ENCODE results near the gene WDR73. TPM values are rescaled to one million over a fixed set of nuclear protein-coding genes. Genes with fewer than 3 reads are reported as not detected.

WDR73 gene
- total and polyA plus RNA-seq, 4 donors: 4.9 to 47.0 (median 23.4) TPM

- ATAC-seq (ENCODE audit: low FRiP score): no peak
- intact Hi-C loops (cut with DNase I): loop anchor here in 1 of 2 donors (10.0 kb wide), 2 partner anchors 343 to 453 kb away; no protein-coding TSS in a partner anchor
- Histone ChIP-seq H3K9me3 (ENCODE audit: control insufficient read depth, low read length) (no peaks in the 10 kb centered on the region), H3K36me3 (ENCODE audit: control insufficient read depth in 1 of 2, insufficient read depth in 2 of 2, low read length in 1 of 2) (no peaks in the 10 kb centered on the region), H3K4me1 (ENCODE audit: control insufficient read depth in 1 of 2, insufficient read depth in 2 of 2, low read length in 2 of 2) (no peaks in the 10 kb centered on the region), H3K27me3 (ENCODE audit: control insufficient read depth in 1 of 2, insufficient read depth in 2 of 2, low read length in 1 of 2) (no peaks in the 10 kb centered on the region), H3K27ac (ENCODE audit: low read depth in 1 of 2, low read length in 2 of 2) (no peak overlapping the region), H3K4me3 (ENCODE audit: low read length in 2 of 2) (no peak overlapping the region)
- 93 to 99% methylated on average over 1 of the region's 1 CpG for WGBS, 2 donors
- no peak for DNase-seq
Measured at GRCh38 chr15:84591815-84592214, 62.3 kb downstream of the WDR73 start.

DNA sequence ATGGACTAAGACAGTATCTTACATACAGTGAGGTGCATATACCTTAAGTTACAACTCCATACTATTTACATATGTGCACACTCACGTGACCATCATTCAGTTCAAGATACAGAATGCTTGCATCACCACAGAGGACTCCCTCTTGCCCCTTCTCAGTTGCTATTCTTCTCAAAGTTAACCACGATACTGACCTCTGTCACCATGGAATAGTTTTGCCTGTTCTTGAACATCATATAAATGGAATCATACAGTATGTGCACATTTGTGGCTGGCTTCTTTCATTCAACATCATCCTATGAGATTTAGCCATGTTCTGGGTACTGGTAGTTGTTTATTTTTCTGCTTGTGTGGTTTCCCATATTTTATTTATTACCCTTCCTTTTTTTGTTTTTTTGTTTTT lies 63.7 kb downstream of the WDR73 start:
- H3K27me3 ChIP-seq (ENCODE audit: control insufficient read depth in 1 of 2, insufficient read depth in 2 of 2, low read length in 1 of 2): no peaks in the 10 kb centered on the region
- ATAC-seq (ENCODE audit: low FRiP score): no peak
- no peak for DNase-seq
- H3K27ac ChIP-seq (ENCODE audit: low read depth in 1 of 2, low read length in 2 of 2): no peak overlapping the region
- H3K4me3 ChIP-seq (ENCODE audit: low read length in 2 of 2): no peak overlapping the region
- 85 to 87% methylated on average over 2 of the region's 2 CpGs for WGBS, 2 donors
- no peaks in the 10 kb centered on the region for H3K4me1 ChIP-seq (ENCODE audit: control insufficient read depth in 1 of 2, insufficient read depth in 2 of 2, low read length in 2 of 2)
- no peaks in the 10 kb centered on the region for H3K9me3 ChIP-seq (ENCODE audit: control insufficient read depth, low read length)
- H3K36me3 ChIP-seq (ENCODE audit: control insufficient read depth in 1 of 2, insufficient read depth in 2 of 2, low read length in 1 of 2): no peaks in the 10 kb centered on the region
- intact Hi-C loops (cut with DNase I): loop anchor here in 1 of 2 donors (10.0 kb wide), 2 partner anchors 344 to 454 kb away; no protein-coding TSS in a partner anchor

Other genes starting within 250 kb of the WDR73 start
- gene ZSCAN2, start 53.3 kb downstream of the WDR73 start, total RNA-seq: 1 to 10 TPM; 4.1 to 6.7 TPM
- gene ZSCAN2, start 53.3 kb downstream of the WDR73 start, polyA plus RNA-seq: 1 to 10 TPM; 1.3 to 7.1 TPM
- 10 to 100 TPM in 1 of 2 donors, 1 to 10 TPM in 1; 5.2 to 12.5 TPM for gene NMB, start 3.9 kb upstream of the WDR73 start, total RNA-seq
- gene NMB, start 3.9 kb upstream of the WDR73 start, polyA plus RNA-seq: 1 to 10 TPM; 3.8 to 4.3 TPM
- gene SEC11A, start 61.9 kb upstream of the WDR73 start, total RNA-seq: 100 to 1,000 TPM in 1 of 2 donors, 10 to 100 TPM in 1; 99.3 to 115 TPM
- 100 to 1,000 TPM; 193 to 327 TPM for gene SEC11A, start 61.9 kb upstream of the WDR73 start, polyA plus RNA-seq
- gene ZNF592, start 94.3 kb upstream of the WDR73 start, total RNA-seq: 10 to 100 TPM; 27.8 to 35.8 TPM
- 10 to 100 TPM in 1 of 2 donors, 1 to 10 TPM in 1; 6.8 to 10.6 TPM for gene ZNF592, start 94.3 kb upstream of the WDR73 start, polyA plus RNA-seq
- 10 to 100 TPM; 77.0 to 86.8 TPM for gene ALPK3, start 163.1 kb upstream of the WDR73 start, total RNA-seq
- 10 to 100 TPM in 1 of 2 donors, 1 to 10 TPM in 1; 6.8 to 11.1 TPM for gene ALPK3, start 163.1 kb upstream of the WDR73 start, polyA plus RNA-seq
- 1 to 10 TPM; 2.0 to 4.1 TPM for gene SLC28A1, start 230.4 kb upstream of the WDR73 start, total RNA-seq
- 1 to 10 TPM in 1 of 2 donors, under 1 TPM in 1; 0.97 to 2.8 TPM for gene SLC28A1, start 230.4 kb upstream of the WDR73 start, polyA plus RNA-seq

Data from aorta (tissue), 5 donors.